Measurements from ENCODE around the gene RPL41.

DNA sequence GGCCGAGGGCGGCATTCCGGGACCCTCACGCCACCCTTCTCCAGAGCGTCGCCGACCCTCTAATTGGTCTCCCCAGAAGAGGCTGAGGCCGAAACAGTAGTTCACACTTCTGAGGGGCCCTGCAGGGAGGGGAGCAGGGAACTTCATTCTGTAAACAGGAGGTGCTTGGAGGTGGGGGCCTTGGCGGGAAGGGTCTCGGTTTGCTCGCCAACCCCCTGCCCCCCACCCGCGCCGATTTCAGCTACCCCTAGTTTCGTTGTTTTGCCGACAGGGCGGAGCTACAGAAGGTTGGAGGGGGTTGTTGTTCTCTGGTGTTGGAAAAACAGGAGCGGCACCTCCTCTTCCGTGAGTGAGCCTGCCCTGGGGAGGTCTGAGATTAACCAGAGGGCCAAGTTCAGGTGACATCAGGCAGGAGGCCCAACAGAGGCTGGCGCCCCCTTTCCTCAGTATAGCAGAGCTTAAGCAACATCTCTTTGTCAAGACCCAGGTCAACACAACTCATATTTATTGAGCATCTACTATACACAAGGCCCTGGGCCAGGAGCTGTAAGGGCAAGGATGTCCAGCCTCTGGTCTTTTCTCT is 35.8 kb upstream of the RPL41 start:
- TF ChIP-seq, protein P1, sequence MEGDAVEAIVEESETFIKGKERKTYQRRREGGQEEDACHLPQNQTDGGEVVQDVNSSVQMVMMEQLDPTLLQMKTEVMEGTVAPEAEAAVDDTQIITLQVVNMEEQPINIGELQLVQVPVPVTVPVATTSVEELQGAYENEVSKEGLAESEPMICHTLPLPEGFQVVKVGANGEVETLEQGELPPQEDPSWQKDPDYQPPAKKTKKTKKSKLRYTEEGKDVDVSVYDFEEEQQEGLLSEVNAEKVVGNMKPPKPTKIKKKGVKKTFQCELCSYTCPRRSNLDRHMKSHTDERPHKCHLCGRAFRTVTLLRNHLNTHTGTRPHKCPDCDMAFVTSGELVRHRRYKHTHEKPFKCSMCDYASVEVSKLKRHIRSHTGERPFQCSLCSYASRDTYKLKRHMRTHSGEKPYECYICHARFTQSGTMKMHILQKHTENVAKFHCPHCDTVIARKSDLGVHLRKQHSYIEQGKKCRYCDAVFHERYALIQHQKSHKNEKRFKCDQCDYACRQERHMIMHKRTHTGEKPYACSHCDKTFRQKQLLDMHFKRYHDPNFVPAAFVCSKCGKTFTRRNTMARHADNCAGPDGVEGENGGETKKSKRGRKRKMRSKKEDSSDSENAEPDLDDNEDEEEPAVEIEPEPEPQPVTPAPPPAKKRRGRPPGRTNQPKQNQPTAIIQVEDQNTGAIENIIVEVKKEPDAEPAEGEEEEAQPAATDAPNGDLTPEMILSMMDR (IDR thresholded peaks at IDR 0.05; ENCODE audit: insufficient read depth, low read depth, low read length) = no peak
- no peak for TF ChIP-seq EZH2 (IDR thresholded peaks at IDR 0.05; ENCODE audit: insufficient read depth, low read length)
